A549 (cell line): ENCODE measurements around the gene CACNA1F.

Source experiments
- CTCF ChIP-seq: fragments of >200 bp; sonication (Bioruptor Twin); formaldehyde crosslinking; IDR thresholded peaks from 3 replicates; pipeline ENCODE4 v1.5.1; 2016
- POLR2A ChIP-seq: IDR thresholded peaks from 2 replicates; pipeline ENCODE4 v1.6.1; 2012; ENCODE audit warnings: mild to moderate bottlenecking, low read length

GRCh38 chrX:49238735-49239134, 5.6 kb upstream of the CACNA1F start:
- TF ChIP-seq CTCF = no peak
- no peak for TF ChIP-seq POLR2A
